K562 (cell line): ENCODE measurements around the gene PDE3A. TPM values are rescaled to one million over a fixed set of nuclear protein-coding genes. Genes with fewer than 3 reads are reported as not detected.

Source experiments
- ATAC-seq: fragments of 200-7000 bp; cut with Tn5 transposase; 3 replicates; pipeline ENCODE4 v1.9.1; 2020; ENCODE audit warnings: moderate library complexity
- BruUV-seq: library from RNA; stranded (reverse); fragments of 400-500 nt; replicated peaks from 2 replicates; lab custom pipeline; 2021; lab: Mats Ljungman, UMichigan
- CTCF ChIA-PET: fragments of 300-600 bp; formaldehyde crosslinking; extraction: SDS; loops from one replicate; lab custom pipeline; 2021; ENCODE audit warnings: low intra/inter-chr PET ratio; lab: Yijun Ruan, JAX
- POLR2A ChIA-PET: fragments of 300-600, 350-650 bp; sonication (Branson Sonifier 250); formaldehyde crosslinking; extraction: SDS; loops from one replicate; lab custom pipeline; 2021; ENCODE audit warnings: antibody characterized with exemption, inconsistent platforms; lab: Yijun Ruan, JAX
- DNase-seq, 4 experiments: peaks; one replicate each; pipeline versions ENCODE4 v3.0.0 to v3.0.0-alpha.2; 2011 to 2018; ENCODE audit warnings: low spot score in 3 of 4, mixed read lengths in 3 of 4; ENCODE audit errors: extremely low read depth in 1 of 4
- FAIRE-seq: peaks from 2 replicates; lab custom pipeline; 2011; peaks lifted over from hg19 to GRCh38; lab: Jason Lieb, UNC
- H2AFZ ChIP-seq: 2 replicates; pipeline ENCODE4 v1.6.0; 2011; ENCODE audit warnings: low read depth, low read length, control low read depth, inconsistent platforms
- H3K27ac ChIP-seq: fragments of 200-600 bp; 3 replicates; pipeline ENCODE4 v1.8.0; 2011; ENCODE audit warnings: low read depth, mild to moderate bottlenecking, control low read depth, inconsistent platforms, low read length, moderate library complexity, mixed read lengths; ENCODE audit errors: extremely low read depth
- H3K27me3 ChIP-seq, 2 experiments: fragments of 300-600 bp in 1 of 2; 2 replicates in 1 of 2; 3 replicates in 1 of 2; pipeline versions ENCODE4 v1.6.0 to v1.8.0; 2011; ENCODE audit warnings: inconsistent platforms in 2 of 2, low read length in 2 of 2, mild to moderate bottlenecking in 1 of 2, mixed read lengths in 1 of 2, moderate library complexity in 1 of 2; ENCODE audit not compliant: control insufficient read depth in 2 of 2, insufficient read depth in 2 of 2
- H3K36me3 ChIP-seq: fragments of 300-600 bp; 3 replicates; pipeline ENCODE4 v1.8.0; 2011; ENCODE audit warnings: mild to moderate bottlenecking, low read length, inconsistent platforms; ENCODE audit not compliant: control insufficient read depth, insufficient read depth
- H3K4me1 ChIP-seq, 2 experiments: fragments of 200-600 bp in 1 of 2; replicated peaks in 1 of 2; 2 replicates in 1 of 2; 3 replicates in 1 of 2; pipeline versions ENCODE4 v1.5.1 to v1.8.0; 2011; ENCODE audit warnings: inconsistent platforms in 2 of 2, low read length in 2 of 2, mild to moderate bottlenecking in 1 of 2, mixed read lengths in 1 of 2, moderate library complexity in 1 of 2; ENCODE audit not compliant: control insufficient read depth in 2 of 2, insufficient read depth in 2 of 2
- H3K4me2 ChIP-seq: 2 replicates; pipeline ENCODE4 v1.6.1; 2011; ENCODE audit warnings: low read length, control low read depth, inconsistent platforms, mixed read lengths; ENCODE audit not compliant: insufficient read depth
- H3K4me3 ChIP-seq: fragments of 200-600 bp; sonication (generic), shearing (Covaris generic); 2 replicates; pipeline ENCODE4 v1.5.1; 2016; ENCODE audit warnings: control low read depth, inconsistent platforms
- H3K79me2 ChIP-seq: fragments of 200-600 bp; 3 replicates; pipeline ENCODE4 v1.8.0; 2011; ENCODE audit warnings: low read length, inconsistent platforms; ENCODE audit not compliant: control insufficient read depth, insufficient read depth
- H3K9ac ChIP-seq, 2 experiments: 2 replicates each; pipeline versions ENCODE4 v1.6.0 to v1.6.1; 2011; ENCODE audit warnings: low read depth in 2 of 2, low read length in 2 of 2, control low read depth in 1 of 2, inconsistent platforms in 1 of 2, mild to moderate bottlenecking in 1 of 2, mixed read lengths in 1 of 2; ENCODE audit not compliant: insufficient read depth in 1 of 2
- H3K9me1 ChIP-seq: one replicate; pipeline ENCODE4 v1.6.0; 2011; ENCODE audit warnings: inconsistent platforms, mild to moderate bottlenecking, low read length, moderate library complexity; ENCODE audit not compliant: control insufficient read depth, insufficient read depth
- H3K9me3 ChIP-seq: replicated peaks from 2 replicates; pipeline ENCODE4 v1.5.1; 2011; ENCODE audit warnings: low read depth, low read length, inconsistent platforms; ENCODE audit not compliant: control insufficient read depth, insufficient read depth
- H4K20me1 ChIP-seq: replicated peaks from 2 replicates; pipeline ENCODE4 v1.6.1; 2011; ENCODE audit warnings: low read length, inconsistent platforms, mixed read lengths; ENCODE audit not compliant: control insufficient read depth, insufficient read depth
- CBX1 ChIP-seq: sonication (generic); IDR thresholded peaks from 2 replicates; pipeline ENCODE4 v1.6.1; 2016; ENCODE audit warnings: antibody characterized with exemption, low read depth, mild to moderate bottlenecking
- MAFF ChIP-seq: IDR thresholded peaks from 2 replicates; pipeline ENCODE4 v1.6.1; 2012; ENCODE audit warnings: low read length, improper control_type of control experiment
- MAFG ChIP-seq: fragments of 450-650 bp; conservative IDR thresholded peaks from 2 replicates; pipeline ENCODE4 v1.6.1; 2016; ENCODE audit warnings: missing genetic modification characterization, missing compliant biosample characterization
- MYNN ChIP-seq, 2 experiments: sonication (generic); formaldehyde crosslinking in 1 of 2; IDR thresholded peaks; 2 replicates each; pipeline versions ENCODE4 v1.5.0 to v1.6.1; 2016 to 2020; ENCODE audit warnings: antibody characterized with exemption in 1 of 2, missing genetic modification reagents in 1 of 2
- TCF7L2 ChIP-seq: fragments of 150-350 bp; IDR thresholded peaks from 2 replicates; pipeline ENCODE4 v1.6.1; 2016; ENCODE audit warnings: low read depth, mild to moderate bottlenecking, low read length, moderate library complexity
- ZNF121 ChIP-seq: sonication (generic); formaldehyde crosslinking; conservative IDR thresholded peaks from 2 replicates; pipeline ENCODE4 v1.8.0; 2022; ENCODE audit warnings: missing genetic modification reagents
- ZNF507 ChIP-seq: conservative IDR thresholded peaks from 2 replicates; pipeline ENCODE4 v1.6.1; 2017; ENCODE audit warnings: missing genetic modification characterization, missing compliant biosample characterization
- WGBS: fragments of 100-300 bp; shearing (Covaris generic); methylation state at CpG from one replicate; pipeline ENCODE4 v1.1.6; 2016; ENCODE audit warnings: low coverage, mixed read lengths; ENCODE audit not compliant: insufficient coverage; ENCODE audit errors: missing lambda C conversion rate; 5-methylcytosine and 5-hydroxymethylcytosine counted together
- in situ Hi-C: fragments of 300-500 bp; cut with MboI; formaldehyde crosslinking; loops from 4 replicates; pipeline ENCODE4 v1.15.0; 2018; ENCODE audit warnings: inconsistent platforms, mixed read lengths
- intact Hi-C: fragments of 100-400 bp; cut with micrococcal nuclease; formaldehyde crosslinking; loops from 2 replicates; pipeline ENCODE4 v1.14.2; 2022
- polyA plus RNA-seq, 8 experiments: library from polyadenylated mRNA; depleted of rRNA in 4 of 8; stranded (reverse) in 5 of 8; unstranded in 3 of 8; fragments of >200 nt; fragmentation: Nextera tagmentation in 2 of 8; fragmentation: Illumina TruSeq in 1 of 8; extraction: Ambion mirVana in 2 of 8; extraction: Trizol in 1 of 8; gene quantifications; 2 replicates each; pipeline versions ENCODE4 v1.2.1 to v1.2.3, GENCODE V29; 2011 to 2014; ENCODE audit warnings: inconsistent platforms in 1 of 8, missing spikeins in 1 of 8
- total RNA-seq, 7 experiments: library from RNA; depleted of rRNA in 6 of 7; stranded (reverse); fragments of >200 nt in 6 of 7; fragmentation: Illumina TruSeq in 2 of 7; extraction: Trizol in 2 of 7; gene quantifications; 2 replicates each; pipeline versions ENCODE4 v1.2.1 to v1.2.3, GENCODE V29; 2011 to 2021; ENCODE audit warnings: low replicate concordance in 1 of 7
- TF ChIP-seq, protein P1 (sequence below): IDR thresholded peaks from 2 replicates; pipeline ENCODE4 v1.6.1; 2011; ENCODE audit warnings: borderline replicate concordance, low read depth, mild to moderate bottlenecking, moderate library complexity, low read length; ENCODE audit not compliant: insufficient read depth, poor library complexity, severe bottlenecking
- TF ChIP-seq, protein P2 (sequence below): fragments of 250-450 bp; sonication (Bioruptor Pico); IDR thresholded peaks from 2 replicates; pipeline ENCODE4 v1.4.0; 2020; ENCODE audit warnings: mild to moderate bottlenecking, moderate library complexity
- TF ChIP-seq, protein P3 (sequence below): sonication (generic); formaldehyde crosslinking; IDR thresholded peaks from 2 replicates; pipeline ENCODE4 v1.8.1; 2023; ENCODE audit warnings: missing genetic modification reagents, mild to moderate bottlenecking, borderline replicate concordance

PDE3A gene
- total and polyA plus RNA-seq, 9 of the 15 experiments (the other 6 are each of a cell fraction or from before 2014, with no cell fraction given) = 0.02 TPM; not detected in 8

DNA sequence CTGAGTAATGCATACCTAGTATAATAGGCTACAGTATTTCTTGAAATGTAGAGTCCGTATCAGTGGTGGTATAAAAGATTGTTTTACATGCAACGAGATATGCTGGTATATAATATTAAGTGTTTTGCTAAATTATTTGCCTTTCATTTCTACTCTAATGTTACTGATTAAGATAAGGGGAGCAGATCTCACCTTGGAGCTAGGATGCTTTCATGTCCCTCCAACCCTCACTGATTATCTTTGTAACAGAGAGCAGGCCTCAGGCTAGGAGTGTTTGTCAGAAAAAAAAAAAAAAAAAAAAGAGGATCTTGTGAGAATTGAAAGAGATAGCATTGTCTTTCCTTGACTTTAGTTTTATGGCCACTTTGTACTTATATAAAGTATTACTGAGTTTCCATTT is 92.6 kb downstream of the PDE3A start:
- Histone ChIP-seq H3K4me2 (no peak overlapping the region), H3K9me1 (no peaks in the 10 kb centered on the region), H3K36me3 (no peaks in the 10 kb centered on the region), H2AFZ (no peak overlapping the region), H3K27ac (no peak overlapping the region), H3K79me2 (no peaks in the 10 kb centered on the region), H3K9me3 (no peaks in the 10 kb centered on the region), H3K9ac (no peak overlapping the region), H3K4me3 (no peak overlapping the region), H3K27me3 (no peaks in the 10 kb centered on the region), H4K20me1 (no peaks in the 10 kb centered on the region), H3K4me1 (no peaks in the 10 kb centered on the region)
- ATAC-seq = no peak
- no peak for DNase-seq
- intact Hi-C loops = loop anchor here (5.0 kb wide), 1 partner anchor 711 kb away; no protein-coding TSS in a partner anchor
- FAIRE-seq = no peak
- ChIA-PET CTCF (no interaction called here), POLR2A (interaction anchor here (0.6 kb wide), 1 partner anchor 19 kb away, joined by 3 read pairs; no protein-coding TSS in a partner anchor)
- no TSS peak for BruUV-seq
- in situ Hi-C loops = no loop called here
- 0% methylated on average over 2 of the region's 2 CpGs for WGBS
- TF ChIP-seq ZNF121 (CRISPR knock-in tag) (no peak), ZNF507 (tag) (no peak), MYNN (IDR thresholded peaks at IDR 0.05) (no peak), MYNN (CRISPR knock-in tag; IDR thresholded peaks at IDR 0.05) (no peak), TCF7L2 (no peak), MAFF (no peak), MAFG (tag) (no peak), CBX1 (no peak)
- TF ChIP-seq, protein P1, sequence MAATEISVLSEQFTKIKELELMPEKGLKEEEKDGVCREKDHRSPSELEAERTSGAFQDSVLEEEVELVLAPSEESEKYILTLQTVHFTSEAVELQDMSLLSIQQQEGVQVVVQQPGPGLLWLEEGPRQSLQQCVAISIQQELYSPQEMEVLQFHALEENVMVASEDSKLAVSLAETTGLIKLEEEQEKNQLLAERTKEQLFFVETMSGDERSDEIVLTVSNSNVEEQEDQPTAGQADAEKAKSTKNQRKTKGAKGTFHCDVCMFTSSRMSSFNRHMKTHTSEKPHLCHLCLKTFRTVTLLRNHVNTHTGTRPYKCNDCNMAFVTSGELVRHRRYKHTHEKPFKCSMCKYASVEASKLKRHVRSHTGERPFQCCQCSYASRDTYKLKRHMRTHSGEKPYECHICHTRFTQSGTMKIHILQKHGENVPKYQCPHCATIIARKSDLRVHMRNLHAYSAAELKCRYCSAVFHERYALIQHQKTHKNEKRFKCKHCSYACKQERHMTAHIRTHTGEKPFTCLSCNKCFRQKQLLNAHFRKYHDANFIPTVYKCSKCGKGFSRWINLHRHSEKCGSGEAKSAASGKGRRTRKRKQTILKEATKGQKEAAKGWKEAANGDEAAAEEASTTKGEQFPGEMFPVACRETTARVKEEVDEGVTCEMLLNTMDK = no peak
- TF ChIP-seq, protein P2, sequence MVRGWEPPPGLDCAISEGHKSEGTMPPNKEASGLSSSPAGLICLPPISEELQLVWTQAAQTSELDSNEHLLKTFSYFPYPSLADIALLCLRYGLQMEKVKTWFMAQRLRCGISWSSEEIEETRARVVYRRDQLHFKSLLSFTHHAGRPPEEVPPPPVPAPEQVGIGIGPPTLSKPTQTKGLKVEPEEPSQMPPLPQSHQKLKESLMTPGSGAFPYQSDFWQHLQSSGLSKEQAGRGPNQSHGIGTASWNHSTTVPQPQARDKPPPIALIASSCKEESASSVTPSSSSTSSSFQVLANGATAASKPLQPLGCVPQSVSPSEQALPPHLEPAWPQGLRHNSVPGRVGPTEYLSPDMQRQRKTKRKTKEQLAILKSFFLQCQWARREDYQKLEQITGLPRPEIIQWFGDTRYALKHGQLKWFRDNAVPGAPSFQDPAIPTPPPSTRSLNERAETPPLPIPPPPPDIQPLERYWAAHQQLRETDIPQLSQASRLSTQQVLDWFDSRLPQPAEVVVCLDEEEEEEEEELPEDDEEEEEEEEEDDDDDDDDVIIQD (CRISPR knock-in tag) = no peak
- TF ChIP-seq, protein P3, sequence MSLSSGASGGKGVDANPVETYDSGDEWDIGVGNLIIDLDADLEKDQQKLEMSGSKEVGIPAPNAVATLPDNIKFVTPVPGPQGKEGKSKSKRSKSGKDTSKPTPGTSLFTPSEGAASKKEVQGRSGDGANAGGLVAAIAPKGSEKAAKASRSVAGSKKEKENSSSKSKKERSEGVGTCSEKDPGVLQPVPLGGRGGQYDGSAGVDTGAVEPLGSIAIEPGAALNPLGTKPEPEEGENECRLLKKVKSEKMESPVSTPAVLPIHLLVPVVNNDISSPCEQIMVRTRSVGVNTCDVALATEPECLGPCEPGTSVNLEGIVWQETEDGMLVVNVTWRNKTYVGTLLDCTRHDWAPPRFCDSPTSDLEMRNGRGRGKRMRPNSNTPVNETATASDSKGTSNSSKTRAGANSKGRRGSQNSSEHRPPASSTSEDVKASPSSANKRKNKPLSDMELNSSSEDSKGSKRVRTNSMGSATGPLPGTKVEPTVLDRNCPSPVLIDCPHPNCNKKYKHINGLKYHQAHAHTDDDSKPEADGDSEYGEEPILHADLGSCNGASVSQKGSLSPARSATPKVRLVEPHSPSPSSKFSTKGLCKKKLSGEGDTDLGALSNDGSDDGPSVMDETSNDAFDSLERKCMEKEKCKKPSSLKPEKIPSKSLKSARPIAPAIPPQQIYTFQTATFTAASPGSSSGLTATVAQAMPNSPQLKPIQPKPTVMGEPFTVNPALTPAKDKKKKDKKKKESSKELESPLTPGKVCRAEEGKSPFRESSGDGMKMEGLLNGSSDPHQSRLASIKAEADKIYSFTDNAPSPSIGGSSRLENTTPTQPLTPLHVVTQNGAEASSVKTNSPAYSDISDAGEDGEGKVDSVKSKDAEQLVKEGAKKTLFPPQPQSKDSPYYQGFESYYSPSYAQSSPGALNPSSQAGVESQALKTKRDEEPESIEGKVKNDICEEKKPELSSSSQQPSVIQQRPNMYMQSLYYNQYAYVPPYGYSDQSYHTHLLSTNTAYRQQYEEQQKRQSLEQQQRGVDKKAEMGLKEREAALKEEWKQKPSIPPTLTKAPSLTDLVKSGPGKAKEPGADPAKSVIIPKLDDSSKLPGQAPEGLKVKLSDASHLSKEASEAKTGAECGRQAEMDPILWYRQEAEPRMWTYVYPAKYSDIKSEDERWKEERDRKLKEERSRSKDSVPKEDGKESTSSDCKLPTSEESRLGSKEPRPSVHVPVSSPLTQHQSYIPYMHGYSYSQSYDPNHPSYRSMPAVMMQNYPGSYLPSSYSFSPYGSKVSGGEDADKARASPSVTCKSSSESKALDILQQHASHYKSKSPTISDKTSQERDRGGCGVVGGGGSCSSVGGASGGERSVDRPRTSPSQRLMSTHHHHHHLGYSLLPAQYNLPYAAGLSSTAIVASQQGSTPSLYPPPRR = no peak
